Peyer's patch (tissue), 4 donors: ENCODE results near the gene CFAP54. TPM values are rescaled to one million over a fixed set of nuclear protein-coding genes. Genes with fewer than 3 reads are reported as not detected.

ENCODE experiments used
- DNase-seq, 3 donors: peaks; one replicate each; pipeline ENCODE4 v3.0.0-alpha.2; 2017 to 2019
- H3K27ac ChIP-seq, 4 donors: fragments of 200-600 bp; sonication (generic); one replicate each; pipeline ENCODE4 v1.5.1; 2016 to 2019
- H3K27me3 ChIP-seq, 2 donors: fragments of 200-600 bp; sonication (generic); one replicate each; pipeline ENCODE4 v1.5.1; 2019
- H3K36me3 ChIP-seq, 3 donors: fragments of 200-600 bp; sonication (generic); one replicate each; pipeline ENCODE4 v1.5.1; 2016 to 2019
- H3K4me1 ChIP-seq, 4 donors: fragments of 200-600 bp; sonication (generic); one replicate each; pipeline ENCODE4 v1.5.1; 2016 to 2019
- H3K4me3 ChIP-seq, 4 donors: fragments of 200-600 bp; sonication (generic); 1 replicate in 3 of 4; 2 replicates in 1 of 4; pipeline ENCODE4 v1.5.1; 2016 to 2019; ENCODE audit warnings: mild to moderate bottlenecking in 1 of 4
- H3K9me3 ChIP-seq, 4 donors: fragments of 200-600 bp; sonication (generic); one replicate each; pipeline ENCODE4 v1.5.1; 2016 to 2019; ENCODE audit warnings: mild to moderate bottlenecking in 1 of 4
- CTCF ChIP-seq, 6 experiments: fragments of 450-650 bp in 4 of 6; fragments of 200-600 bp in 2 of 6; sonication (generic) in 1 of 6; IDR thresholded peaks; one replicate each; pipeline ENCODE4 v1.5.1; 2017 to 2019; ENCODE audit warnings: antibody characterized with exemption in 6 of 6, mild to moderate bottlenecking in 3 of 6, moderate library complexity in 1 of 6
- POLR2A ChIP-seq, 2 donors: fragments of 450-650 bp; IDR thresholded peaks; one replicate each; pipeline ENCODE4 v1.5.1; 2017; ENCODE audit warnings: antibody characterized with exemption in 2 of 2, mild to moderate bottlenecking in 2 of 2, moderate library complexity in 2 of 2
- total RNA-seq, 4 donors: library from RNA; depleted of rRNA; stranded (reverse); fragments of >200 nt; gene quantifications; one replicate each; pipeline ENCODE4 v1.1.0, GENCODE V29; 2016

The CFAP54 gene
- total RNA-seq, 4 donors from 2014 or later = 0.80 to 2.7 (median 0.83) TPM; not detected in 1

GRCh38 chr12:96635844-96636243 is 146.5 kb downstream of the CFAP54 start:
- Histone ChIP-seq H3K27me3 (no peaks in the 10 kb centered on the region), H3K9me3 (no peaks in the 10 kb centered on the region), H3K4me1 (no peaks in the 10 kb centered on the region), H3K4me3 (no peak overlapping the region), H3K27ac (no peak overlapping the region), H3K36me3 (no peaks in the 10 kb centered on the region)
- TF ChIP-seq POLR2A (IDR thresholded peaks at IDR 0.05) = no peak
- TF ChIP-seq CTCF (IDR thresholded peaks at IDR 0.05) = no peak
- no peak for DNase-seq

GRCh38 chr12:96636895-96637294 is 147.5 kb downstream of the CFAP54 start:
- Histone ChIP-seq H3K4me3 (no peak overlapping the region), H3K9me3 (no peaks in the 10 kb centered on the region), H3K36me3 (no peaks in the 10 kb centered on the region), H3K27ac (no peak overlapping the region), H3K4me1 (no peaks in the 10 kb centered on the region), H3K27me3 (no peaks in the 10 kb centered on the region)
- no peak for TF ChIP-seq CTCF (IDR thresholded peaks at IDR 0.05)
- no peak for TF ChIP-seq POLR2A (IDR thresholded peaks at IDR 0.05)
- DNase-seq = no peak

GRCh38 chr12:96648923-96649322 is 159.5 kb downstream of the CFAP54 start:
- Histone ChIP-seq H3K27ac (no peak overlapping the region), H3K27me3 (no peaks in the 10 kb centered on the region), H3K9me3 (no peaks in the 10 kb centered on the region), H3K4me3 (no peak overlapping the region), H3K4me1 (no peaks in the 10 kb centered on the region), H3K36me3 (no peaks in the 10 kb centered on the region)
- DNase-seq = no peak
- TF ChIP-seq CTCF (IDR thresholded peaks at IDR 0.05) (no peak), POLR2A (IDR thresholded peaks at IDR 0.05) (no peak)

- TF ChIP-seq CTCF (IDR thresholded peaks at IDR 0.05) (no peak), POLR2A (IDR thresholded peaks at IDR 0.05) (no peak)
- no peak for DNase-seq
- no peaks in the 10 kb centered on the region for H3K9me3 ChIP-seq
- H3K27me3 ChIP-seq = no peaks in the 10 kb centered on the region
- H3K4me3 ChIP-seq = no peak overlapping the region
- H3K4me1 ChIP-seq = no peaks in the 10 kb centered on the region
- no peaks in the 10 kb centered on the region for H3K36me3 ChIP-seq
- no peak overlapping the region for H3K27ac ChIP-seq
These were observed 163.5 kb downstream of the CFAP54 start for GRCh38 chr12:96652870-96653269.

GRCh38 chr12:96658075-96658474 is 168.7 kb downstream of the CFAP54 start:
- DNase-seq = no peak
- Histone ChIP-seq H3K27me3 (no peaks in the 10 kb centered on the region), H3K27ac (no peak overlapping the region), H3K4me3 (no peak overlapping the region), H3K4me1 (no peaks in the 10 kb centered on the region), H3K9me3 (no peaks in the 10 kb centered on the region), H3K36me3 (no peaks in the 10 kb centered on the region)
- TF ChIP-seq POLR2A (IDR thresholded peaks at IDR 0.05) = no peak
- TF ChIP-seq CTCF (IDR thresholded peaks at IDR 0.05) = no peak

- no peak overlapping the region for H3K4me3 ChIP-seq
- H3K36me3 ChIP-seq = no peaks in the 10 kb centered on the region
- TF ChIP-seq CTCF (IDR thresholded peaks at IDR 0.05) (no peak), POLR2A (IDR thresholded peaks at IDR 0.05) (no peak)
- no peaks in the 10 kb centered on the region for H3K9me3 ChIP-seq
- H3K27me3 ChIP-seq = no peaks in the 10 kb centered on the region
- DNase-seq = no peak
- no peak overlapping the region for H3K27ac ChIP-seq
- no peaks in the 10 kb centered on the region for H3K4me1 ChIP-seq
These were observed 180.4 kb downstream of the CFAP54 start for GRCh38 chr12:96669786-96670185.
